ENCODE data around the gene SH3TC2.

The SH3TC2 gene

DNA sequence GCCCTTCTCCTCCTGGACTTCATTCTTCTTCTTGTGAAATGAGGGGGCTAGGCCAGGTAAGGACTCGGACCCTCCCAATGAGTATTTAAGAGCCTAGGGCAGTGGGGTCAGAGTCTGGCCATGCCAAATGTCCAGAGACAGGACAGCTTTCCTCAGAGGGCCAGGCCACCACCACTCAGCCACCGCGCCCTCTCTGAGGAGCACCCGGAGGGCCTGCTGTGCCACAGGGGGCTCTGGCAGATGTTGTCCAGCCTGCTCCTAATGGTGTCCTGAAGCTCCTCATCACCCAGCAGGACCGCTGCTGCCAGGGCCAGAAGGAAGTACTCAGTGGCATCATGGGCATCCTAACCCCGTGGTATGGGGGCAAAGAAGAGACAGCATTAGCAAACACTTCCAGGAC, 58.3 kb downstream of the SH3TC2 start:
- Histone ChIP-seq H3K4me1 (ENCODE audit: insufficient read depth, insufficient read length) (no peaks in the 10 kb centered on the region), H3K9me3 (ENCODE audit: insufficient read depth, low read length) (no peaks in the 10 kb centered on the region), H3K36me3 (ENCODE audit: insufficient read depth, insufficient read length, low read length) (peaks cover 6% of the 10 kb centered on the region), H3K4me3 (ENCODE audit: insufficient read length, low read depth) (no peak overlapping the region), H3K9ac (ENCODE audit: insufficient read length, low read depth) (no peak overlapping the region), H3K27me3 (ENCODE audit: insufficient read depth, insufficient read length) (no peaks in the 10 kb centered on the region)
- DNase-seq (ENCODE audit: low read depth, low spot score): no peak
- no peak for TF ChIP-seq SUZ12 (IDR thresholded peaks at IDR 0.05; ENCODE audit: extremely low read depth, insufficient read depth, insufficient read length)
- no peak for TF ChIP-seq YY1 (IDR thresholded peaks at IDR 0.05; ENCODE audit: insufficient read depth, insufficient read length)
- TF ChIP-seq ZNF274 (IDR thresholded peaks at IDR 0.05; ENCODE audit: low read depth, low read length): no peak

DNA sequence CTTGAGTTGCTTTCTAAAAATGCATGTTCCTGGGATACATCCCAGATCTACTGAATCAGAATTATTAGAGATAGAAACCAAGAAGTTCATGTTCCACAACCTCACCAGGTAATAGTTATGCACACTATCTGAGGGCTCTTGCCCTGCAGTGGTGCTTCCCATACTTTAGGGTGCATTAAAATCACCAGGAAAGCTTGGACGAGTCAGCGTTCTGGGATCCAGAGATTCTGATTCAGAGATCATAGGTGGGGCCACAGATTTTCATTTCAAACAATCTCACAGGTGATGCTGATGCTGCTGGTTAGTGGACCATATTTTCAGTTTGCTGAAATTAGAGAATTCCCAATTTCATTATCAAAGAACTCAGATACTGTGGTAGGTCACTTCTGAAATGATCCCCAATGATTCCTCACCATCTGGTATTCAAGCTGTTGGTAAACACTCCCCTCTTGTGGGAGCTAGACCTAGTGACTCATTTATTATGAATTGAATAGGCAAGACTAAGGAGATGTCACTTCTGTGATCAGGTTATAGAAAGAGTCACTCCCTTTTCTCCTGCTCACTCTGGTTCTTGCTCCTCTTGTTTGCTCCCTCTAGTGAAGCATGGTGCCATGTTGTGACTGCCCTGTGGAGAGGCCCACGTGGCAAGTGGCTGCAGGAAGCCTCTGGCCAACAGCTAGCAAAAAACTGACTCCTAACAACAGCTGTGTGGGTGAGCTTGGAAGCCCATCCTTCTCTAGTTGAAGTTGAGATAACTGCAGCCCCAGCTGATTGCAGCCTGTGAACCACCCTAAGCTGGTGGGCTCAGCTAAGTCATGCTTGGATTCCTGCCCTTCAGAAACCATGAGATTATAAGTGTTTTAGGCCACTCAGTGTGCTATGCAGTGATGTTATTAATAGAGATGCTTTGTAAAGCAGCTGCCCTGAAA, 59.8 kb downstream of the SH3TC2 start:
- TF ChIP-seq ZNF274 (IDR thresholded peaks at IDR 0.05; ENCODE audit: low read depth, low read length): no peak
- no peak for TF ChIP-seq SUZ12 (IDR thresholded peaks at IDR 0.05; ENCODE audit: extremely low read depth, insufficient read depth, insufficient read length)
- no peak for TF ChIP-seq YY1 (IDR thresholded peaks at IDR 0.05; ENCODE audit: insufficient read depth, insufficient read length)
- H3K4me1 ChIP-seq (ENCODE audit: insufficient read depth, insufficient read length): no peaks in the 10 kb centered on the region
- no peak overlapping the region for H3K4me3 ChIP-seq (ENCODE audit: insufficient read length, low read depth)
- peaks cover 6% of the 10 kb centered on the region for H3K36me3 ChIP-seq (ENCODE audit: insufficient read depth, insufficient read length, low read length)
- no peak for DNase-seq (ENCODE audit: low read depth, low spot score)
- H3K9ac ChIP-seq (ENCODE audit: insufficient read length, low read depth): no peak overlapping the region
- no peaks in the 10 kb centered on the region for H3K9me3 ChIP-seq (ENCODE audit: insufficient read depth, low read length)
- no peaks in the 10 kb centered on the region for H3K27me3 ChIP-seq (ENCODE audit: insufficient read depth, insufficient read length)

DNA sequence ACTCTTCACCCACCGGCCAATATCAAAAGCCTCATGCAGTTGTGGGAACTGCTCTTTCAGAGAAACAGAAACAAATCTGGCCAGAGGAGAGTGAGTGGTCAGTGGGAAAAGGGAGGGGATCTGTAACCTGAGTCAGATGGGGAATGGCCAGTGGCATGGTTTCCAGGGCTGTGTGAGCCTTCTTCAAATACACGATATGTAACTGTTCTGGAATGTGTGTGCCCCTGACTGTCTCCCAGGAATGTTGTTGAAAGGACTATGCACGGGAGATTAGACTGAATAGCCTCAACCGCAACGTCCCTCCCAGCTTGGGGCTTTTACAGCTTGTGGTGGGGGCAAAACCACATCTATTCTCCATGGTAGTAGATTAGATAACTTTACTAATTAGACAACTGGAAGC, 60.8 kb downstream of the SH3TC2 start:
- no peak overlapping the region for H3K4me3 ChIP-seq (ENCODE audit: insufficient read length, low read depth)
- no peaks in the 10 kb centered on the region for H3K27me3 ChIP-seq (ENCODE audit: insufficient read depth, insufficient read length)
- H3K9ac ChIP-seq (ENCODE audit: insufficient read length, low read depth): no peak overlapping the region
- TF ChIP-seq SUZ12 (IDR thresholded peaks at IDR 0.05; ENCODE audit: extremely low read depth, insufficient read depth, insufficient read length) (no peak), YY1 (IDR thresholded peaks at IDR 0.05; ENCODE audit: insufficient read depth, insufficient read length) (no peak), ZNF274 (IDR thresholded peaks at IDR 0.05; ENCODE audit: low read depth, low read length) (no peak)
- no peaks in the 10 kb centered on the region for H3K9me3 ChIP-seq (ENCODE audit: insufficient read depth, low read length)
- H3K36me3 ChIP-seq (ENCODE audit: insufficient read depth, insufficient read length, low read length): peaks cover 6% of the 10 kb centered on the region
- no peaks in the 10 kb centered on the region for H3K4me1 ChIP-seq (ENCODE audit: insufficient read depth, insufficient read length)
- peak; percentile 51 for DNase-seq (ENCODE audit: low read depth, low spot score)

DNA sequence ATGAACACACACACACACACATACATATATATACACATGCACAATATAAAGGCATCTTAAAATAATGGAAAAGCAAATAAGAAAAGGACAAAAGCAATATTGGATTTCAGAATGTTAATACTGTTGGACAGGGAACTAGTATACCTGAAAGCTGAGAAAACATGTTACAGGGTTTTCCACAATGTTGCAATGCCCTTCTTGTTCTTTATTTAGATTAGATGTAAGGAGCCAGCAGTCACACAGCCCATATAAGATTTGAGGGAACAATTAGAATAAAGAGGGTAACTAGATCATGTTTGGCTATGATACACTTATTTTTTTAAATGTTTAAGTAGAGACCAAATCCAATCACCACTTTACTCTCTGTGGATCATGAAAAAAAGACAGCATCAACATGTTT, 61.7 kb downstream of the SH3TC2 start:
- Histone ChIP-seq H3K27me3 (ENCODE audit: insufficient read depth, insufficient read length) (no peaks in the 10 kb centered on the region), H3K4me1 (ENCODE audit: insufficient read depth, insufficient read length) (no peaks in the 10 kb centered on the region), H3K9ac (ENCODE audit: insufficient read length, low read depth) (no peak overlapping the region), H3K4me3 (ENCODE audit: insufficient read length, low read depth) (no peak overlapping the region), H3K36me3 (ENCODE audit: insufficient read depth, insufficient read length, low read length) (no peaks in the 10 kb centered on the region), H3K9me3 (ENCODE audit: insufficient read depth, low read length) (no peaks in the 10 kb centered on the region)
- no peak for DNase-seq (ENCODE audit: low read depth, low spot score)
- TF ChIP-seq YY1 (IDR thresholded peaks at IDR 0.05; ENCODE audit: insufficient read depth, insufficient read length) (no peak), ZNF274 (IDR thresholded peaks at IDR 0.05; ENCODE audit: low read depth, low read length) (no peak), SUZ12 (IDR thresholded peaks at IDR 0.05; ENCODE audit: extremely low read depth, insufficient read depth, insufficient read length) (no peak)

GRCh38 chr5:148999741-149000140, 63.1 kb downstream of the SH3TC2 start:
- no peak for DNase-seq (ENCODE audit: low read depth, low spot score)
- no peak overlapping the region for H3K9ac ChIP-seq (ENCODE audit: insufficient read length, low read depth)
- no peak overlapping the region for H3K4me3 ChIP-seq (ENCODE audit: insufficient read length, low read depth)
- H3K9me3 ChIP-seq (ENCODE audit: insufficient read depth, low read length): no peaks in the 10 kb centered on the region
- TF ChIP-seq ZNF274 (IDR thresholded peaks at IDR 0.05; ENCODE audit: low read depth, low read length) (no peak), SUZ12 (IDR thresholded peaks at IDR 0.05; ENCODE audit: extremely low read depth, insufficient read depth, insufficient read length) (no peak), YY1 (IDR thresholded peaks at IDR 0.05; ENCODE audit: insufficient read depth, insufficient read length) (no peak)
- H3K36me3 ChIP-seq (ENCODE audit: insufficient read depth, insufficient read length, low read length): no peaks in the 10 kb centered on the region
- H3K27me3 ChIP-seq (ENCODE audit: insufficient read depth, insufficient read length): no peaks in the 10 kb centered on the region
- H3K4me1 ChIP-seq (ENCODE audit: insufficient read depth, insufficient read length): no peaks in the 10 kb centered on the region

DNA sequence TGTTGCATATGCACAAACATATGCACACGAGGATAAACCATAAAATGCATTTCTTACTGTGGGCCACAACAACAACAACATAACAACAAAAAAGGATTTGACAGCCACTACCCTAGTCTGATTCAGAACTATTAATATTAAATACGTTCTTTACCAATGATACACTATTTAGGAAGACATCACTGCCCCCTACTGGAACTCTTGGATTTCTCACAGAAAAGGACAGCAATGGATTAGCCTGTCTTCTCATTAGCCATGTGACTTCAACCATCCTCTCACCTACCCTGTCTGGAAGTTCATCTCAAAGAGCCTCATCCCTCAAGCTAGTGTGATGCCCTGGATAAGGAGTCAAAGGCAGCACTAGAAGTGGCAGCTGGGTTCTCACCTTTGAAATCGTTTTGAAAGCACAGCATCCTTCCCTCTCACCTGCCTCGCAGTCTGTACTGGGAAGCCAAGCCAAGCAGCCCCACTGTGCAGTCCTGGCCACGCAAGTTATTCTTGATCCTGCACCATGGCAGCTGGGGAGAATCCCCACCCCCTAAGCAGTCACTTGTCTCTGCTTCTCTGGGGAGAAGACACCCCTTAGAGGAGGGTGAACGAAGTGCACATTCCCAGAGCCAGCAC, 64.6 kb downstream of the SH3TC2 start:
- TF ChIP-seq ZNF274 (IDR thresholded peaks at IDR 0.05; ENCODE audit: low read depth, low read length) (no peak), SUZ12 (IDR thresholded peaks at IDR 0.05; ENCODE audit: extremely low read depth, insufficient read depth, insufficient read length) (no peak), YY1 (IDR thresholded peaks at IDR 0.05; ENCODE audit: insufficient read depth, insufficient read length) (no peak)
- Histone ChIP-seq H3K4me1 (ENCODE audit: insufficient read depth, insufficient read length) (no peaks in the 10 kb centered on the region), H3K36me3 (ENCODE audit: insufficient read depth, insufficient read length, low read length) (no peaks in the 10 kb centered on the region), H3K27me3 (ENCODE audit: insufficient read depth, insufficient read length) (no peaks in the 10 kb centered on the region), H3K9ac (ENCODE audit: insufficient read length, low read depth) (no peak overlapping the region), H3K9me3 (ENCODE audit: insufficient read depth, low read length) (no peaks in the 10 kb centered on the region), H3K4me3 (ENCODE audit: insufficient read length, low read depth) (no peak overlapping the region)
- peak; percentile 32 for DNase-seq (ENCODE audit: low read depth, low spot score)

- Histone ChIP-seq H3K4me1 (ENCODE audit: insufficient read depth, insufficient read length) (no peaks in the 10 kb centered on the region), H3K27me3 (ENCODE audit: insufficient read depth, insufficient read length) (no peaks in the 10 kb centered on the region), H3K9ac (ENCODE audit: insufficient read length, low read depth) (no peak overlapping the region), H3K36me3 (ENCODE audit: insufficient read depth, insufficient read length, low read length) (no peaks in the 10 kb centered on the region), H3K4me3 (ENCODE audit: insufficient read length, low read depth) (no peak overlapping the region), H3K9me3 (ENCODE audit: insufficient read depth, low read length) (no peaks in the 10 kb centered on the region)
- DNase-seq (ENCODE audit: low read depth, low spot score): no peak
- TF ChIP-seq YY1 (IDR thresholded peaks at IDR 0.05; ENCODE audit: insufficient read depth, insufficient read length) (no peak), ZNF274 (IDR thresholded peaks at IDR 0.05; ENCODE audit: low read depth, low read length) (no peak), SUZ12 (IDR thresholded peaks at IDR 0.05; ENCODE audit: extremely low read depth, insufficient read depth, insufficient read length) (no peak)
Observed at GRCh38 chr5:148996270-148996669, 66.6 kb downstream of the SH3TC2 start.

All from NT2/D1 (cell line).